Myocyte (in vitro differentiated cells): ENCODE results near the gene GSDMA. TPM values are rescaled to one million over a fixed set of nuclear protein-coding genes. Genes with fewer than 3 reads are reported as not detected.
"Not testable (repeated sequence)": the region's sequence is repeated elsewhere in the genome, so short reads cannot be mapped to it uniquely, and the experiment has no call there.

Experiments
- DNase-seq: peaks from one replicate; pipeline ENCODE4 v3.0.0-alpha.2; 2012; ENCODE audit warnings: low read depth
- total RNA-seq: library from RNA; depleted of rRNA; stranded (reverse); fragments of >200 nt; gene quantifications from 2 replicates; pipeline ENCODE4 v1.2.3, GENCODE V29; 2014

The GSDMA gene
- total RNA-seq, 1 donor from 2014 or later = not detected

DNA sequence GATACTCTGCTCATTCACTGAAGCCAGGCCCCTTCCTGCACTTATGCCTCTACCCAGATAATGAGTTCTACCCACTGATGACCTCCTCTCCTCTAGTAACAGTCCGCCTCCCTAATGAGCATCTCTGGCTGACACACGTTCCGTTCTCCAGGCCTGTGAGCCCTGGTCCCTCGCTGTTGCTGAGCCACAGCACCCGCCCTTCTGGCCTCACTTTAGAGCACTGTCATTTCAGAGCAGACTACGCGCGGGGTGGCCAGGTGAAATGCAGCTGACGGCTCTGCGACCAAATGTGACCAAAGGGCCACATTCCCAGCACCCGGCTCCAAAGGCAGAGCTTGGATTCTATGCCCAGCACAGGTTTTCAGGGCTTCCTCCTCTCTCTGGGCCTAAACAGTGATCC, 31.6 kb downstream of the GSDMA start:
- no peak for DNase-seq

DNA sequence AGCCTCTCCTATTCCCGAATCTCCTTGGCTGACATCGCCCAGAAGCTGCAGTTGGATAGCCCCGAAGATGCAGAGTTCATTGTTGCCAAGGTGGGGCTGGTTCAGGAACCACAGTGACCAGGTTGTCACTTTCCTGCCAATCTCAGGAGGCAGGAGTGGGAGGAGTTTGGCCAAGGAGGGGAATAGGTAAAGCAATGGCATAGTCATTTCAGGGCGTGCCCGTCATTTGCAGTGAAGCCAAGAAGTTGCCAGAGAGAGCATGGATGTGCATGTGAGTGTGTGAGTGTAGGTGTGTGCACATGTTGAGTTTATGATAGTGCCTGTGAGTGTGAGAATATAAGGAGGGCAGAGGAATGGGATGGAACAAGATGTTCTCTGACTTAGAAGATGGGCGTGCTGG, 32.6 kb downstream of the GSDMA start:
- no peak for DNase-seq

DNA sequence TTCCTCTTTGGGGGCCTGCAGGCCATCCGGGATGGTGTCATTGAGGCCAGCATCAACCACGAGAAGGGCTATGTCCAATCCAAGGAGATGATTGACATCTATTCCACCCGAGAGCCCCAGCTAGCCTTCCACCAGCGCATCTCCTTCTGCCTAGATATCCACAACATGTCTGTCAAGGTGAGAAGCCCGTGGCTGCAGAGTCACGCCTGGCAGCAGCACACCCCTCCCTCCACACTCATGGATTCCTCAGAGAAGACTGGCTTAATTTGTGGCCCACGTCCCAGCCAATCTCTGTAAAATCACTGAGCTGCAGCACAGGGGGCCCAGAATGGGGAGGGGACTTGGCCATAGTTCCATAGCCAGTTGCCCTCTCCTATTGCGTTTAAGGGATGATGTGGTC, 33.4 kb downstream of the GSDMA start:
- no peak for DNase-seq

DNA sequence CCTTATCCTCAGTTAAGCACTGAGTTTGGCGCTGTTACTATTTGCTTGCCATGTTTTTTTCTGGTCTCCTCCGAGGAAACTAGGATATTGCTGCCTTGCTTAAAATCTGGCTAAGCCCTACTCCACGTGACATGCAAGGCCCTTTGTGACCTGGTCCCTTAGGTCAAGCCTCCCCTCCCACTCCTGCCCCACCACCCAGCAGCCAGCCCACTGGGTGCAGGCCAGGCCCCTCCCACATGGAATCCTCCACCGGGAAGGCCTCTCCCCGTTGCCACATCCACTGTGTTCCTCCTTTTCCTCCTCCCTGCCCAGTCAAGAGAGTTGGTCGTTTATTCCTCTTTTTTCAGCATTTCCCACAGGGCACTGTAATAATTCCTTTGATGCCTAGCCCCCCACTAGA, 34.0 kb downstream of the GSDMA start:
- DNase-seq = no peak

DNA sequence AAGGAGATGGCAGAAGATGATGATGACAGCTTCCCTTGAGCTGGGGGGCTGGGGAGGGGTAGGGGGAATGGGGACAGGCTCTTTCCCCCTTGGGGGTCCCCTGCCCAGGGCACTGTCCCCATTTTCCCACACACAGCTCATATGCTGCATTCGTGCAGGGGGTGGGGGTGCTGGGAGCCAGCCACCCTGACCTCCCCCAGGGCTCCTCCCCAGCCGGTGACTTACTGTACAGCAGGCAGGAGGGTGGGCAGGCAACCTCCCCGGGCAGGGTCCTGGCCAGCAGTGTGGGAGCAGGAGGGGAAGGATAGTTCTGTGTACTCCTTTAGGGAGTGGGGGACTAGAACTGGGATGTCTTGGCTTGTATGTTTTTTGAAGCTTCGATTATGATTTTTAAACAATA, 34.7 kb downstream of the GSDMA start:
- DNase-seq = no peak

DNA sequence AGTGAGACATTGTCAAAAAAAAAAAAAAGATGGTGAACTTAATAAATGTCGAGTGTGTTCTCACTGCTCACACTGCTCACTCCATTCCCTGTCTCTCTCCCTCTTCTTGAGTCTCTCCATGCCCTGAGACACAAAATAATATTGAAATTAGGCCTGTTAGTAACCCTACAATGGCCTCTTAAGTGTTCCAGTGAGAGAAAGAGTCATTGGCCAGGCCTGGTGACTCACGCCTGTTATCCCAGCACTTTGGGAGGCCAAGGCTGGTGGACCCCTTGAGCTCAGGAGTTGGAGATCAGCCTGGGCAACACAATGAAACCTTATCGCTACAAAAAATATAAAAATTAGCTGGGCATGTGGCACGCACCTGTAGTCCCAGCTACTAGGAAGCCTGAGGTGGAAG, 36.3 kb downstream of the GSDMA start:
- no peak for DNase-seq

DNA sequence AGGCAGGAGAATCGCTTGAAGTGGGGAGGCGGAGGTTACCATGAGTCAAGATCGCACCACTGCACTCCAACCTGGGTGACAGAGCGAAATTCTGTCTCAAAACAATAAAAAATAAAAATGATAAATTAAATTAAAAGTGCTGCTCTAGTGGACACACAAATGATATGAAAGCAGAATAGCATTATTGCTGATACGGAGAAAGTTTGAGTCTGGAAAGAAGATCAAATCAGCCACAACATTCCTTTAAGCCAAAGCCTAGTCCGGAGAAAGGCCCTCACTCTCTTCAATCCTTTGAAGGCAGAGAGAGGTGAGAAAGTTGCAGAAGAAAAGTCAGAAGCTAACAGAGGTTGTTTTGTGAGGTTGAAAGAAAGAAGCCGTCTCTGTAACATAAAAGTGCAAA, 37.4 kb downstream of the GSDMA start:
- no peak for DNase-seq

DNA sequence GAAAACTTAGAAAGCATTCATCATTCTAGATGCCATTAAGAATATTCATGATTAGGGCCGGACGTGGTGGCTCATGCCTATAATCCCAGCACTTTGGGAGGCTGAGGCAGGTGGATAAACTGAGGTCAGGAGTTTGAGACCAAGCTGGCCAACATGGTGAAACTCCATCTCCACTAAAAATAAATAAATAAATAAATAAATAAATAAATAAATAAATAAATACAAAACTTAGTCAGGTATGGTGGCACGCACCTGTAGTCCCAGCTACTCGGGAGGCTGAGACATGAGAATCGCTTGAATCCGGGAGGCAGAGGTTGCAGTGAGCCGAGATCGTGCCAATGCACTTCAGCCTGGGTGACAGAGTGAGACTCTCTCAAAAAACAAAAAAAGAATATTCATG, 38.5 kb downstream of the GSDMA start:
- DNase-seq = not testable (repeated sequence)

DNA sequence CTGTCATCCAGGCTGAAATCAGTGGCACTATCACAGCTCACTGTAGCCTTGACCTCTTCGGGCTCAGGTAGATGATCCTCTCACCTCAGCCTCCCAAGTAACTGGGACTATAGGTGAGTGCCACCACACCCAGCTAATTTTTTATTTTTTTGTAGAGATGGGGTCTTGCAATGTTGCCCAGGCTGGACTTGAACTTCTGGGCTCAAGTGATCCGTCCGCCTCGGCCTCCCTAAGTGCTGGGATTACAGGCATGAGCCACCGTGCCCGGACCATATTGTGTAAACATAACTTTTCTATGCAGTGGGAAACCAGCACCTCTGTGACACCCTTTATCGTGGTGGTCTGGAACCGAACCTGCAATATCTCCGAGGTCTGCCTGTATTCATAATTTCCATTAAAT, 41.3 kb downstream of the GSDMA start:
- no peak for DNase-seq

DNA sequence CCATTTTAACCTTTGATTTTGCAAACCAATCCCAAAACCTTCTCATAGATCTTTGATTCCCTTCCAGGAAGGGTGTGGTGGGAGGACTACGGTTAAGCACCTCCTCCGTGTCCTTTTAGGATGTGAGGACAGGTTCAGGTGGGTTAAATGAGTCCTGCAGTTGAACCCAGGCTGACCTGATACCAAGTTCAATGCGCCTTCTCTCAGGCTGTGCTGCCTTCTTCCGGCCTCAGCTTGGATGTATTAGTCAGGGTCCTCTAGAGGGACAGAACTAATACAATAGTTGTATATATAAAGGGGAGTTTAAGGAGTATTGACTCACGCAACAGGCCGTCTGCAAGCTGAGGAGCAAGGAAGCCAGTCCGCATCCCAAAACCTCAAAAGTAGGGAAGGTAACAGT, 41.9 kb downstream of the GSDMA start:
- no peak for DNase-seq

DNA sequence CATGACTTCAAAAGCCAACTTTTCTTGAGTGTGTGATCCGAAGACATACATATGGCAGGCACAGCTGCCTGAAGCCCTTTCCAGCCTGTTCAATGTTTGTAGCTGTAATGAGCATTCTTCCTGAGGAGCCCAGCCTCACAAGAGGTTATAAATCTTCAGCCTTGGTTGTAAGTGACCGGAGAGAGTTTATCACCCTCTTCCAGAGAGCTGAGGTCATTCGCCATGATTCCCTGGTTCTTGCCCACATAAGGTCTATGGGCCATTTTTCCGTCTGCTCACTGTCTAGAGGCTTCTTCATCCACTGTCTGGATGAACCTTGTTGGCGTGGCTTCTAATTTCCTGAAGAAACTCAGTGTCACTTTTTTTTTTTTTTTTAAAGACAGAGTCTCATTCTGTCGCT, 42.7 kb downstream of the GSDMA start:
- no peak for DNase-seq

DNA sequence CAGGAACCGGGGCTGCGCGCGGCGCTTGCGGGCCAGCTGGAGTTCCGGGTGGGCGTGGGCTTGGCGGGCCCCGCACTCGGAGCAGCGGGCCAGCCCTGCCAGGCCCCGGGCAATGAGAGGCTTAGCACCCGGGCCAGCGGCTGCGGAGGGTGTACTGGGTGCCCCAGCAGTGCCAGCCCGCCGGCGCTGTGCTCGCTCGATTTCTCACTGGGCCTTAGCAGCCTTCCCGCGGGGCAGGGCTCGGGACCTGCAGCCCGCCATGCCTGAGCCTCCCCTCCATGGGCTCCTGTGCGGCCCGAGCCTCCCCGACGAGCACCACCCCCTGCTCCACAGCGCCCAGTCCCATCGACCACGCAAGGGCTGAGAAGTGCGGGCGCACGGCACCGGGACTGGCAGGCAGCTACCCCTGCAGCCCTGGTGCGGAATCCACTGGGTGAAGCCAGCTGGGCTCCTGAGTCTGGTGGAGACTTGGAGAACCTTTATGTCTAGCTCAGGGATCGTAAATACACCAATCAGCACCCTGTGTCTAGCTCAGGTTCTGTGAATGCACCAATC, 48.2 kb downstream of the GSDMA start:
- DNase-seq = not testable (repeated sequence)

DNA sequence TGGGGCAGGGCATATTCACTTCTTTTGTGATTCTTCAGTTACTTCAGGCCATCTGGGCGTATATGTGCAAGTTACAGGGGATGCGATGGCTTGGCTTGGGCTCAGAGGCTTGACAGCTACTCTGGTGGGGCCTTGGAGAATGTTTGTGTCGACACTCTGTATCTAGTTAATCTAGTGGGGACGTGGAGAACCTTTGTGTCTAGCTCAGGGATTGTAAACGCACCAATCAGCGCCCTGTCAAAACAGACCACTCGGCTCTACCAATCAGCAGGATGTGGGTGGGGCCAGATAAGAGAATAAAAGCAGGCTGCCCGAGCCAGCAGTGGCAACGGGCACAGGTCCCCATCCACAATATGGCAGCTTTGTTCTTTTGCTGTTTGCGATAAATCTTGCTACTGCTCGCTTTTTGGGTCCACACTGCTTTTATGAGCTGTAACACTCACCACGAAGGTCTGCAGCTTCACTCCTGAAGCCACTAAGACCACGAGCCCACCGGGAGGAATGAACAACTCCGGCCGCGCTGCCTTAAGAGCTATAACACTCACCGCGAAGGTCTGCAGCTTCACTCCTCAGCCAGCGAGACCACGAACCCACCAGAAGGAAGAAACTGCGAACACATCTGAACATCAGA, 49.3 kb downstream of the GSDMA start:
- DNase-seq = not testable (repeated sequence)

DNA sequence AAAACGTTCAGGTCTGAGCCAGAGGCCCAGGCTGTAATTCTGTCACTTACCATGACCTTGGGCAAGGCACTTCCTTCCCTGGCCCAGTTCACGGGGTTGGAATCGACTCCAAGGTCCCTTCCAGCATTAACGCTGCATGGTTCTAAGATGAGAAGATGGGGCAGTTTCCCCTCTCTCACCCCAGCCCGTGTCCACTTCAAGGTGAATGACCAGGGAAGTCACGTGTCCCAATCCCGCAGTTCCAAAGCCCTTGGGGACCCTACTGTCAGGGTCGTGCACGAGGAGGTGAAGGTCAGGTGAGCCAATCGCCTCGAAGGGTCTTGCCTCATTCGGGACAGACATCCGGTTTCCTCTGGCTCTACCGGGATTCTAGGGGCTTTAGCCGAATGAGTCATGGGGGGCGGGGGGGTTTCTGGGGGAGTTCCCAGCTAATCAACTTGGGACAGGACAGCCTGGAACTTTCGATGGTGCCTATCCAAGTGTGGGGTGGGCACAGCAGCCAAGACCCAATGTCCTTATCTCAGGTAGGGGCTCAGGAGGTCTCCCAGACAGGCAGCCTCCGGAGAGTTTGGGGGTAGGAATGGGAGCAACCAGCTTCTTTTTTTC, 51.7 kb downstream of the GSDMA start:
- DNase-seq = no peak

DNA sequence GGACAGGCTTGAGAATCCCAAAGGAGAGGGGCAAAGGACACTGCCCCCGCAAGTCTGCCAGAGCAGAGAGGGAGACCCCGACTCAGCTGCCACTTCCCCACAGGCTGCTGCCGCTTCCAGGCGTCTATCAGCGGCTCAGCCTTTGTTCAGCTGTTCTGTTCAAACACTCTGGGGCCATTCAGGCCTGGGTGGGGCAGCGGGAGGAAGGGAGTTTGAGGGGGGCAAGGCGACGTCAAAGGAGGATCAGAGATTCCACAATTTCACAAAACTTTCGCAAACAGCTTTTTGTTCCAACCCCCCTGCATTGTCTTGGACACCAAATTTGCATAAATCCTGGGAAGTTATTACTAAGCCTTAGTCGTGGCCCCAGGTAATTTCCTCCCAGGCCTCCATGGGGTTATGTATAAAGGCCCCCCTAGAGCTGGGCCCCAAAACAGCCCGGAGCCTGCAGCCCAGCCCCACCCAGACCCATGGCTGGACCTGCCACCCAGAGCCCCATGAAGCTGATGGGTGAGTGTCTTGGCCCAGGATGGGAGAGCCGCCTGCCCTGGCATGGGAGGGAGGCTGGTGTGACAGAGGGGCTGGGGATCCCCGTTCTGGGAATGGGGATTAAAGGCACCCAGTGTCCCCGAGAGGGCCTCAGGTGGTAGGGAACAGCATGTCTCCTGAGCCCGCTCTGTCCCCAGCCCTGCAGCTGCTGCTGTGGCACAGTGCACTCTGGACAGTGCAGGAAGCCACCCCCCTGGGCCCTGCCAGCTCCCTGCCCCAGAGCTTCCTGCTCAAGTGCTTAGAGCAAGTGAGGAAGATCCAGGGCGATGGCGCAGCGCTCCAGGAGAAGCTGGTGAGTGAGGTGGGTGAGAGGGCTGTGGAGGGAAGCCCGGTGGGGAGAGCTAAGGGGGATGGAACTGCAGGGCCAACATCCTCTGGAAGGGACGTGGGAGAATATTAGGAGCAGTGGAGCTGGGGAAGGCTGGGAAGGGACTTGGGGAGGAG, 52.5 kb downstream of the GSDMA start, which contains the start of gene CSF3:
CSF3 (plus strand) TSS at position 436 of the 993 bp plus-strand sequence; CDS start at position 471, 35 bp downstream.
- DNase-seq = peak; percentile 64

DNA sequence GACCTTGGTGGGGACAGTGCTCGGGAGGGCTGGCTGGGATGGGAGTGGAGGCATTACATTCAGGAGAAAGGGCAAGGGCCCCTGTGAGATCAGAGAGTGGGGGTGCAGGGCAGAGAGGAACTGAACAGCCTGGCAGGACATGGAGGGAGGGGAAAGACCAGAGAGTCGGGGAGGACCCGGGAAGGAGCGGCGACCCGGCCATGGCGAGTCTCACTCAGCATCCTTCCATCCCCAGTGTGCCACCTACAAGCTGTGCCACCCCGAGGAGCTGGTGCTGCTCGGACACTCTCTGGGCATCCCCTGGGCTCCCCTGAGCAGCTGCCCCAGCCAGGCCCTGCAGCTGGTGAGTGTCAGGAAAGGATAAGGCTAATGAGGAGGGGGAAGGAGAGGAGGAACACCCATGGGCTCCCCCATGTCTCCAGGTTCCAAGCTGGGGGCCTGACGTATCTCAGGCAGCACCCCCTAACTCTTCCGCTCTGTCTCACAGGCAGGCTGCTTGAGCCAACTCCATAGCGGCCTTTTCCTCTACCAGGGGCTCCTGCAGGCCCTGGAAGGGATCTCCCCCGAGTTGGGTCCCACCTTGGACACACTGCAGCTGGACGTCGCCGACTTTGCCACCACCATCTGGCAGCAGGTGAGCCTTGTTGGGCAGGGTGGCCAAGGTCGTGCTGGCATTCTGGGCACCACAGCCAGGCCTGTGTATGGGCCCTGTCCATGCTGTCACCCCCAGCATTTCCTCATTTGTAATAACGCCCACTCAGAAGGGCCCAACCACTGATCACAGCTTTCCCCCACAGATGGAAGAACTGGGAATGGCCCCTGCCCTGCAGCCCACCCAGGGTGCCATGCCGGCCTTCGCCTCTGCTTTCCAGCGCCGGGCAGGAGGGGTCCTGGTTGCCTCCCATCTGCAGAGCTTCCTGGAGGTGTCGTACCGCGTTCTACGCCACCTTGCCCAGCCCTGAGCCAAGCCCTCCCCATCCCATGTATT, 53.5 kb downstream of the GSDMA start:
- no peak for DNase-seq

DNA sequence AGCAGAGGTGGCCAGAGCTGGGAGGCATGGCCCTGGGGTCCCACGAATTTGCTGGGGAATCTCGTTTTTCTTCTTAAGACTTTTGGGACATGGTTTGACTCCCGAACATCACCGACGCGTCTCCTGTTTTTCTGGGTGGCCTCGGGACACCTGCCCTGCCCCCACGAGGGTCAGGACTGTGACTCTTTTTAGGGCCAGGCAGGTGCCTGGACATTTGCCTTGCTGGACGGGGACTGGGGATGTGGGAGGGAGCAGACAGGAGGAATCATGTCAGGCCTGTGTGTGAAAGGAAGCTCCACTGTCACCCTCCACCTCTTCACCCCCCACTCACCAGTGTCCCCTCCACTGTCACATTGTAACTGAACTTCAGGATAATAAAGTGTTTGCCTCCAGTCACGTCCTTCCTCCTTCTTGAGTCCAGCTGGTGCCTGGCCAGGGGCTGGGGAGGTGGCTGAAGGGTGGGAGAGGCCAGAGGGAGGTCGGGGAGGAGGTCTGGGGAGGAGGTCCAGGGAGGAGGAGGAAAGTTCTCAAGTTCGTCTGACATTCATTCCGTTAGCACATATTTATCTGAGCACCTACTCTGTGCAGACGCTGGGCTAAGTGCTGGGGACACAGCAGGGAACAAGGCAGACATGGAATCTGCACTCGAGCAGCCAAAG, 54.7 kb downstream of the GSDMA start:
- no peak for DNase-seq

DNA sequence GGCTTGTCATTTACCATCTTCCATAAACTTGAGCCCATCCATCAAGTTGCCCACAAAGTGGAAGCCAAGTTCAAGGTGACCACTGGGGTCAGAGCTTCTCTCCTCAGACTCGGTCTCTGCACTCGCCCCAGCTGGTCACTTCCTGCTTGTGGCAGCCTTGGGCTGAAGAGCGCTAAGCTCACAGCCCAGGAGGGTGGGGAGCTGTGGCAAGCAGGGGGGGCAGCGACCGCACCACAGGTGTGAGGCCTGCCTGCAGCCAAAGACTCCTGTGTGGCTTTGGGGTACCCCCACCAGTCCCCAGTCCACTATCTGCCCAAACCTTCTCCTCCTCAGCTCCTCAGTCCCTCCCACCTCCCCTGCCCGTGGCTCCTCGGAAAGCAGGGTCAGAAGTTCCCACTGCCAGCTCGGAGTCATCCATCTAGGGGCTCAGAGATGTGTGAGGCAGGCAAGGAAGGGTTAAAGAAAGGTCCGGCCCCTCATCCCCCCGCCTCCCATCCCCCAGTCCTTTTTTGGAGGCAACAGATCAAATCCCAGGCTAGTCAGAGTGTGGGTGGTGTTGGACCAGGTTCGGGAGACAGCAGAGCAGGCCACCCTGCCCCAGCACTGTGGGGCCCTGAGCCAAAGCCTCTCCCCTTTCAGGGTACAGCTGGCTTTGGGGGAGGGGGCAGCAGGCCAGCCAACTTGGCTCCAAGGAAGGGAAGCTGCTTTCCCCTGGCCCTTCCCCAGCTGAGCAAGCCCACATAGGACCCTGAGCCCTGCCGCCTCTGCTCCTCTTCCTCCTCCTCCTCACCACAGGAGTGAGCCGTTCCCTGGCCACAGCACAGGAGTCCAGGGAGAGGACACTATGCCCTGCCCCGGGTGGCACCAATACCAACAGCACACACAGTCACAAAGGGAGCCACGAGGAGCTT, 55.7 kb downstream of the GSDMA start:
- peak; percentile 83 for DNase-seq
